ENCODE data around the gene ADARB2. TPM values are rescaled to one million over a fixed set of nuclear protein-coding genes. Genes with fewer than 3 reads are reported as not detected.

The ADARB2 gene
- total RNA-seq, 2 donors from 2014 or later, result not detected

DNA sequence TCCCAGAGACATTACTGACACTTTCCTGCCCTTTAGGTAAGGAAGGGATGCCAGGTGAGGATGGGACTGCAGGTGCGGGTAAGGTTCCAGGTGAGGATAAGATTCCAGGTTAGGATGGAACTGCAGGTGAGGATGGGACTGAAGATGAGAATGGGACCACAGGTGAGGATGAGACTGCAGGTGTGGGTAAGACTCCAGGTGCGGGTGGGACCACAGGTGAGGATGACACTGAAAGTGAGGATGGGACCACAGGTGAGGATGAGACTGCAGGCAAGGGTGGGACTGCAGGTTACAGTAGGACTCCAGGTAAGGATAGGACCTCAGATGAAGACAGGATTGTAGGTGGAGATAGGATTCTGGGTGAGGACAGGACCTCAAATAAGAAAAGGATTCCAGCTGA lies 358.9 kb downstream of the ADARB2 start:
- intact Hi-C loops (cut with DNase I), result no loop called here
- DNase-seq (ENCODE audit: low spot score), result no peak

DNA sequence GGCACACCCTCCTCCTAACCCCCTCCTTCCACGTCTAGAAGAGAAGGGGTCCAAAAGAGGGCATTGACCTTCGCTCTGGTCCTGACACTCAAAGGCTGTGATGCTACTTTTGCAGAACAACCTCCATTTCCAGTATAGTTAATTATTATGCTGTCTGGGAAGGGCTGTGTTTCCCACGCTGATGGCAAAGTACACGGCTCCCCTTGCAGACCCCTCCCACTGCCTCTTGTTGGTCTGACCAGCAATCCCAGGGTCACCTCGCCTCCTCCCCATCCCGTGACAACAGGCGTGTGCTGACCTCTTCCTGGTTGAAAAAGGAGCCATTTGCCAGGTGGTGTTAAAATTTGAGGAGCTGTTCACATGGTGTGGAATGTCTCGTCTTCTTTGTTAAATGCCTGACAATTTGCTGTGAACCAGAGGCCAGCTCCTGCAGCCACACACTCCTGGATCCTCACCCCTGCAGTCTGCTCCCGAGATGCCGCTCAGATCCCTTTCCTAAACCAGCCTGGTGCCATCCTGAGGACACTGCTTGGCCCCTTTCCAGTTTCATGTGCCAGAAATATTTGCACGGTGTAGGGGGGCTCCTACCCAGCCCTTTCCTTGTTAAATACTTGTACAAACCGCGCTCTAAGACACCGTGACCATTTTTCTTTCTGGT lies 359.5 kb downstream of the ADARB2 start:
- DNase-seq (ENCODE audit: low spot score), result no peak
- intact Hi-C loops (cut with DNase I), result no loop called here

DNA sequence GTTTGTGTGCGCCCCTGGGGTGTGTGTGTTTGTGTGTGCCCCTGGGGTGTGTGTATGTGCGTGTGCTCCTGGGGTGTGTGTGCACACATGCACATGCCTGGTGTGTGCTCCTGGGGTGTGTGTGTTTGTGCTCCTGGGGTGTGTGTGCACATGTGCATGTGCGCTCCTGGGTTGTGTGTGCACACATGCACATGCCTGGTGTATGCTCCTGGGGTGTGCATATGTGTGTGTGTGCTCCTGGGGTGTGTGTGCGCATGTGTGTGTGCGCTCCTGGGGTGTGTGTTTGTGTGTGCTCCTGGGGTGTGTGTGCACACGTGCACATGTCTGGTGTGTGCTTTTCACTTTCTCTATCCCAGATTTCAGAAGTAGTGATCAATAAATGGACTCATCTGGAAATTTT lies 360.1 kb downstream of the ADARB2 start:
- intact Hi-C loops (cut with DNase I), result no loop called here
- no peak for DNase-seq (ENCODE audit: low spot score)

DNA sequence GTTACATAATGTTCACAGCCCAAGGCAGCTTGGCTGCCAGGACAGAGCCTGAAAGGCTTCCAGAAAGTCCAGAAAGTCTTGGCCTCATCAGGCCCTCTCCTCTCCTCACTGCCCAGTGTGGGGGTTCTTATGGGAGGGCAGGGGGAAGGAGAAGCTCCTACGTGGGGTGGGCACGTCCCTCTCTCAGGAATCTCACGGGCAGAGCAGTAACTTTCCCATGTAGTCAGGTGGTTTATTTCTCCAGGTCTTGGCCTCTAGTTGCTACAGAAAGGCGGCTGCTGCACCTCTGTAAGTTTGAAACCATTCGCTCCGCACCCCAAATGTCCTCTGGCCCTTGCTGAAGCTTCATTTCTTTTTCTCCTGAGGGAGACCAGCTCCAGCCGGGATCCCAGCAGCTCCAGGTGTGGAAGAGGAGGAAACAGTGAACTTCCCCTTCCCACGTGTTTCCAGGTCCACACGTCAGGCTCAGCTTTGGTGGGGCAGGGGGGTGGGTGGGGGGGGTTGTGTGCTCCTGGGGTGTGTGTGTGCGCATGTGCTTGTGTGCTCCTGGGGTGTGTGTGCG lies 360.9 kb downstream of the ADARB2 start:
- intact Hi-C loops (cut with DNase I), result no loop called here
- no peak for DNase-seq (ENCODE audit: low spot score)

DNA sequence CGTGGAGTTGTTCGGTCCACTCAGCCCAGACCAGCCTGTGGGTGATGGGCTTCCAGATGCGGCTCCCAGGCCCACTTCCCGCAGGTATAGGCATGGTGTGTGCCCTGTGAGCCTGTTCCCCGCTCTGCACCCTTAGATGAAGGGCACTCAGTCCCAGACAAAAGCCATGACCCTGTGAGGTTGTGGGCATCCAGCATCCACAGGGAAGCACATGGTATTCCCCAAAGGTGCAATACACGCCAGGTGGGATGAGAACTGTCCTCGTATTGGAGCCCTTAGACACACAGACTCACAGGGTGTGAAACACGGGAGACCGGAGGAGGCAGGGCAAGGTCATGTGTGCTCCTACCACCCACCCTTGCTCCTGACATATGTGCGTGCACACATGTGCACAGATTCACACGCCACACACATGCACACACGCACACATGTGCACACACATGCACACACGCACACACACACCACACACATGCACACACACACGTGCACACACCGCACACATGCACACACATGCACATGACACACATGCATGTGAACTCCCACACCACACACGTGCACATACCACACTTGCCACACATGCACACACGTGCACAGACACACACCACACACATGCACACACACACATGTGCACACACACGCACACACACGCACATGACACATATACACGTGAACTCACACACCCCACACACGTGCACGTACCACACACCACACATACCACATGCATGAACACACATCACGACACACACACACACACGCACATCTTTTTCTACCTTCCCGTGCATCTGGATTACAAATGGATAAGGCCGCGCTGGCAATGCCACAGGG lies 361.8 kb downstream of the ADARB2 start:
- no peak for DNase-seq (ENCODE audit: low spot score)
- intact Hi-C loops (cut with DNase I), result no loop called here

DNA sequence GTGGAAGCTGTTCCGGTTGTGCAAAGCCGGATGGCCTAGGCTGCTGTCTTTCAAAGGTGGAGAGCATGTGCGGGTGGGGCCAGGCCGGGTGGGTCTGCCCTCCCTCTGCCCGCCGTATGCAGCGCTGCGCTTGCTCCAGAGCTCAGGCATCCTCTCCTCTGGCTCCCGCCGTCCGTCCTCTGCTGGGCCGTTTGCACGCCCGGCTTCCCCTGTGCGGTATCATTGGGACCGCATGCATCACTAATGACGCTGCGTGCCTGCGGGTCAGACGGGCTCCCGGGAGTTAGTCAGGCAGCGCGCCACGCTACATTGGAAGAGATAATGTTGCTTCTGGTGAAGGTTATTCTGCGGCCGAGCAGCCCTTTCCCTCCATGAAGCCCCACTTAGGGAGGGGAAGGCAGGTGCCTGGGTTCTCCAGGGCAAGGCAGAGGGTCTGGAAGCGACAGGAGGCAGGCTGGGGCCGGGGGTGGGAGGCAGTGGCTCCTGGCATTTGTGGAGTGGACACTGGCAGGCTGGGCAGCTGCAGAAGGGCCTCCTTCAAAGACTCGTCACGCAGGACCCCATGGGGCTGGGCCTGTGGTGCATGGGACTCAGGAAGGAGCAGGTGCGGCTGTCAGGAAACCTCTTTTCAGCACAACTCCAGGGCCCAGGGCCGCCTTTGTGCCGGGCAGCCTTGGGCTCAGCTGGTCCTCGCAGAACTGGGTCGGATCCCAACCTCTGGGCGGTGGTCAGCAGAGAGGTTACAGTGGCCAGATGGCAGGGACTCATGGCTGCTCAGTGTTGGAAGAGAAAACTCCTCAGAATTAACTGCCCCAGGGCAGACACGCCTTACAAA lies 362.6 kb downstream of the ADARB2 start:
- DNase-seq (ENCODE audit: low spot score), result no peak
- intact Hi-C loops (cut with DNase I), result no loop called here

DNA sequence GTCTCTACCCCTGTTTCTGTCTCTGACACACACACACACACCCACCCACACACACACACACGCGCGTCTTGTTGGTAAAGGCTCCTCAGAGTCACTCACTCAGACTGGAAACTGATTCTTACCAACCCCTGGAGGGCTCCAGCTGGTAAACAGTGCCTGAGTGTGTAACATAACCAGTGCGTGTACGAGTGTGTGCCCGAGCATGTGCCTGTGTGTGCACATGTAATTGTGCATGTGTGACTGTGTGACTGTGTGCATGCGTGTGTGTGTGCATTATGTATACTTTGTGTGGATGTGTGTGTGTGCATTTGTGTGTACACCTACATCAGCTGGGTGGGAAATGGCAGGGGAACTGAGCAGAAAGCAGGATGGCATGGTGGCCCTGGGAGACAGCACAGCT lies 364.0 kb downstream of the ADARB2 start:
- intact Hi-C loops (cut with DNase I), result no loop called here
- no peak for DNase-seq (ENCODE audit: low spot score)

DNA sequence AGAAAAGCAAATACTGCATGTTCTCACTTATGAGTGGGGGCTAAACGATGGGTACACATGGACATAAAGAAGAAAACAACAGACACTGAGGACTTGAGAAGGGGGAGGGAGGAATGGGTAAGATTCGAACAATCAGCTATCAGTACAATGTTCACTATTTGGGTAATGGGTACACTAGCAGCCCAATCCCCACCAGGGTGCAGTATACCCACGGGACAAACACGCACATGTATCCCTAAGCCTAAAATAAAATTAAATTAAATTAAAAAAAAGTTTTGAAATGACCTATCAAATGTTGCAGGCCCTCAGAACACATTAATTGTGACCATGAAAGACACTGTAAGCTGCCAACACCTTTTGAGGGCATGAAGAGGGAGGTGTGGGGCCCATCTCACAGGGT lies 365.1 kb downstream of the ADARB2 start:
- DNase-seq (ENCODE audit: low spot score), result no peak
- intact Hi-C loops (cut with DNase I), result no loop called here

DNA sequence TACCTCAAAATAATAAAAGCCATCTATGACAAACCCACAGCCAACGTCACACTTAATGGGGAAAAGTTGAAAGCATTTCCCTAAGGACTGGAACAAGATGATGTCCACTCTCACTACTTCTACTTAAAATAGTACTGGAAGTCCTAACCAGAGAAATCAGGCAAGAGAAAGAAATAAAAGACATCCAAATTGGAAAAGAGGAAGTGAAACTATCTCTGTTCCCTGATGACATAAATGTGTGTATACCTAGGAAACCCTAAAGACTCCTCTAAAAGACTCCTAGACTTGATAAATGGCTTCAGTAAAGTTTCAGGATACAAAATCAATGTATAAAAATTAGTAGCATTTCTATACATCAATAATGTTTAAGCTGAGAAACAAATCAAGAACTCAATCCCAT lies 367.0 kb downstream of the ADARB2 start:
- intact Hi-C loops (cut with DNase I), result no loop called here
- DNase-seq (ENCODE audit: low spot score), result no peak

DNA sequence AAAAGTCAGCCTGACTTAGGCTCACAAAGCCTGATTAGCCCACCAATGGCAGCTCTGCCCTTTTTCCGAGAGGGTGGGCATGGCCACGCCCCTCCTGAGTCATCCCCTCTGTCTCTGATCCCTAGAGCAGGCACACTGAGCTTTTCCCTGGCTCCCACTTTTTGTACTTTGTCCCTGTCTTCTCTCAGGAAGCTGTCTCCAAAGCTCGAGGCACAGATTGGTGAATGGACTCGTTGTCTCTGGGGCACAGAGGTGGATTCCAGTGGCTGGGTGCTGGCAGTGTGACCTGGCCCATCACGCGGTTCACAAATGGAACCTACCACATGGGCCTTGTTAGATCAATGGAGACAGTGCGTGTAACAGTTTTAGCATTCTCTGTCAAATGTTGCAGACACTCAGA lies 367.7 kb downstream of the ADARB2 start:
- intact Hi-C loops (cut with DNase I), result no loop called here
- DNase-seq (ENCODE audit: low spot score), result no peak

DNA sequence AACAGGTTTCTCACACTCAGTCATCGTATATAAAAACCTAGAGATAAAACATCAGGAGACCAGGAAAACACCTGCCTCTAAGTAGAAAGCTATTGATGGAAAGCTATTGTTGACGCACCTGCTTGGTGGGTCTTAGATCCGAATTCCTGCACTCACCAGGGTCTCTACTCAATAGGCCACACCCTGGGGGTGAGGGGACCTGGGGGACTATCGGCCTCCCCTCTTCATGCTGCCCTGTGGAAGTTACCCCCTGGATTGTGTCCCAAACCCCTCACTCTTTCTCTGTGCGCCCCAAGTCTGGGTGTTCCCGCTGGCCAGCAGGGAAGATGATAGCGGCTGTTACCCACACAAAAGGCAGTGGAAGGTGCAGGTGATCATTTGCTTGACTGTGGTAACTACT lies 368.1 kb downstream of the ADARB2 start:
- intact Hi-C loops (cut with DNase I), result no loop called here
- no peak for DNase-seq (ENCODE audit: low spot score)

DNA sequence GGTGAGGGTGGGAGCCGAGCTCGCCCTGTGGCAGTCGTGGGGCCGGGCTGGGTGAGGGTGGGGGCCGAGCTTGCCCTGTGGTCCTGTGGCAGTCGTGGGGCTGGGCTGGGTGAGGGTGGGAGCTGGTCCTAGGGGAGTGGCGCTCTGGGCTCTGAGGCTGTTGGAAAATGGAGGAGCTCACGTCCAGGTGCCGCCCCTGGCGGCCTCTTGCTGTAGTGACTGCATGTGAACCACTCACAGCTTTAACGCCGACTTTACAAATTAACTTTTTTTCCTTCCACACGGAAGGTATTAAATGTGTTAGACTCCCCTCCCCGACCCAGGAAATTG lies 368.5 kb downstream of the ADARB2 start:
- intact Hi-C loops (cut with DNase I), result no loop called here
- no peak for DNase-seq (ENCODE audit: low spot score)

DNA sequence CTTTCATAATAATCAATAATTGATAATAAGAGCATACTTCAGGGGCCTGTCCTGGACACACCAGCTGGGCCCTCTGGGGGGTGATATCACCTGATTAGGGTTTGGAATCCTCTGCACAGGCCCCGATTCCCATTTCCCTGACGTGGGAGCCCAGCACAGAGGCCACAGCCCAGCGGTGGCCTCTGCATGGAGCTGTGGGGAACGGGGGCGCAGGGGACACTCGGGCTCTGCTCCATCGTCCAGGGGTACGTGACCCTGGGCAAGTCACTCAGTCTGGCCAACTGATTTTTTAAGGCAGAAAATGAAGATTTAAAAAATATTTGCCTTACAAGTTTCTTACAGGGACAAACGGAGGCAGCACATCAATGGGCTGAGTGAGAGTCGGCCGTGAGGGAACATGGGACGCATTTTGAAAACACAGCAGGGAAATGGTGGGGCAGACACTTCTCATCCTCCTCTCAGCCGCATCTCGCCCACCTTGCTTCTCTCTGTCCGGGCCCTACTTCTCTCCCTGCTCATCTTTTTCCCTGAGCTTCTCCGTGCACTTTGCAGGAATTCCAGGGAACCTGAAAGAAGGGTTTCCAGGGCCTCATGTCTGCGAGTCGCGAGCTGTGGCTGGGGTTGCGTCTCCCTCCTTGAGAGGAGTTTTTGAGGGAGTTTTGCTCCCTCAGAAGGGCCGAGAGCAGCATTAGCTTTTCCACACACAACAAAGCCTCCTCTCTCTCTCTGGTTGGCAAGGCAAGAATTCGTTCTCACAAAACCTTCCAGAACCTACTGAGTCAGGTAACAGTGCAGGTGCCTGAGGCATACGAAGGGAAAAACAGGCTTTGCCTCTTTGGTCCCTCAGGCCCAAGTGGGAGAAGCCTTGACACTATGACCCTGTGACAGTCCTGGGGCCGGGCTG lies 369.1 kb downstream of the ADARB2 start:
- DNase-seq (ENCODE audit: low spot score), result no peak
- intact Hi-C loops (cut with DNase I), result no loop called here

DNA sequence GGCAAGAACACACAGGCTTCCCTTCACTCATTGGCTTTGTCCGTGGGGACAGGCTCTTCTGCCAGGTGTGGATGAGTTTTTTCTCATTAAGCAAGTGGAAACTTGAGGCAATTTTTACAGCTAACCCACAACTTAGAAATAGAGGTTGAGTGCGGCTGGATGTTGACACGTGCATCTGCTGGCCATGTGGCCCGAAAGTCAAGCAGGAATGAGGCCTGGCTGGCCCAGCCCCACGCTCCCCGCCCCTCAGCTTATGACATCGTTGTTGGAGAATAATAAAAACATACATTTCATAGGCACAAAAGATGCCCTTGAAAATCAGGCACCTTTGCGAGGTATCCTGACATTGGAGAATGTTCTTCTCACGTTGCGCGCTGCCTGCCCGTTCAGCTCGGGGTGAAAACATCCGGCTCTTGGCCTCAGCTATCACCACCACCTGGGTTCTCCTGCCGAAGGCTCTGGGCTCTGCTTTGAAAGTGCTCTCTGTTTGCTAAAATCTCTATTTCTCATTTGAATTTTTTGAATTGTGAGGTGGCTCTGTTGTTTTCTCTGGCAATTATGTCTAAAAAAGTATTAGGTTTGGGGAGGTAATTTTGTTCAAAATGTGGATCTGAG lies 370.4 kb downstream of the ADARB2 start:
- DNase-seq (ENCODE audit: low spot score), result no peak
- intact Hi-C loops (cut with DNase I), result no loop called here

DNA sequence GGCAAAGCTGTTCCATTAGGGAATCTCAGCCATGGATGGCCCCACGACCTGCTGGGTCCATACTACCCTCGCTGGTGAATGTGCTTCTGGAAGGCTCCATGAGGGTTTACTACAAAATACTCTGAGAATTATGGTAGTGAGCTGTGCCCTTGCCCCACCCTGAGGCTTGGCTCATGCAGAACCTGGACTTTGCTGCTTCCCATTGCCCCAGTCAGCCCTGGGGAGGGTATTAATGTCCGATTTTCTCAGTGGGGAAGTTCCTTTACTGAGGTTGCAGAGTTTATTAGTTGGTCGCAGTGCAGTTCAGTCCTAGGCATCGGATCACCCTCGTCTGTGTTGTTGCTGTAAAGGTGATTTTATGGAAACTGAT lies 371.0 kb downstream of the ADARB2 start:
- intact Hi-C loops (cut with DNase I), result no loop called here
- DNase-seq (ENCODE audit: low spot score), result no peak

DNA sequence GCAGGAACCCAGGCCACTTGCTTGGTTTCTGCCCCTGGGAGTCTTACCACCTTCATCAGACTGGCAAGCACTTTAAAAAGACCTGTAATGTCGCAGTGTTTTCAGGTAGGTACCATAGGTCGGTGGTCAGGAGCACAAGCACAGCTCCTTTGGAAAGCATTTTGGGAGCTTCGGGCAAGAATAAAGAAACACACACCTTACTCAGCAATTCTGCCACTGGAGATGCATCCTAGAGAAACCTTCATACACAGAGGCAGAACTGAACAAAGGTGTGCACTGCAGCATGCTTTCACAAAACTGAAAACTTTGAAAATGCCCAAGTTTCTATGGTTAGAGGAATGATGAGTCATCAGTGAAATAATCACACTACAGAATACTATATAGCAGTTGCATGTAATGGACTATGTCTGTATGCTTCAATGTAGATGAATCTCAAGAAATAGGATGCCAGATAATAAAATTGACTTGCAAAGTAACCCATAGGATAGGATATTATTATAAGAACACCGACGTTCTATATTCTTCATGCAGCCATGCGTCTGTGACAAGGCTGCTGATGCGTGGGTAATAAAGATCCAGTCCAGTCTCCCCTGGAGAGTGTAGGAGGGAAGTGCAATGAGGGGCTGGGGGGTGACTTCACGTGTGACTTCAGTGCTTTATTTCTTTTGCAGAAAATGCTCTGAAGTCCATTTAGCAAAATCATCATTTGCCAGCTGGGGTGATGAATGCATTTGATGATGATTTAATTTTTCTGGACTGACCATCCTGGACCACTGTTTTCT lies 371.6 kb downstream of the ADARB2 start:
- no peak for DNase-seq (ENCODE audit: low spot score)
- intact Hi-C loops (cut with DNase I), result no loop called here

DNA sequence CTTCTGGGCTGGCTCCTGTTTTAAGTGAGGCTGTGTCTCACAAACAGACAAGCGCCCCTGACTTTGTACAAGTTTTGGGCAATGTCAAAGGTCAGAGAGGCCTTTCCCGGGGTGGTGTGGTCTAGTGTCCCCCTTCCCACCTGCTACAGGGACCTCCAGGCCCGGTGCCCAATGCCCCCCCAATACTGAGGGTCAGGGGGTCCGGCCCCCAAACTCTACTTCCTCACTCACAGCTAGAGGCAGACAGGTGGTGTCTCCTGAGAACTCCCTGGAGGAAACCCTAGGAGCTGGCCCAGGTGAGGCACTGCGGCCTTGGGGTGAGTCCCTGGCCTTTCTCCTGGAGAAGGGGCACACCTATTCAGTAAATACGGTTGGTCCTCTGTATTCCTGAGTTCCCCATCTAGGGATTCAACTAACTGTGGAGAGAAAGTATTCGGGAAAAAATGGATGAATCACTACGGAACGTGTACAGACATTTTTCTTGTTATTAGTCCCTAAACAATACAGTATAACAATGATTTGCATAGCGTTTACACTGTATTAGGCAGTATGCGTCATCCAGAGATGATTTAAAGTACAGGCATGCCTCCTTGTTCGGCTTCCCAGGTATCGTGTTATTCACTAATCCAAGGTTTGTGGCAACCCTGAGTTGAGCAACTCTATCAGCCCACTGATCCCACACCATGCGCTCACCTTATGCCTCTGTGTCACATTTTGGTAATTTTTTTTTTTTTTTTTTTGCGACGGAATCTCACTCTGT lies 373.0 kb downstream of the ADARB2 start:
- no peak for DNase-seq (ENCODE audit: low spot score)
- intact Hi-C loops (cut with DNase I), result no loop called here

All from posterior vena cava (tissue), 2 donors.